HepG2 (cell line): ENCODE data around the gene CHML. TPM values are rescaled to one million over a fixed set of nuclear protein-coding genes. Genes with fewer than 3 reads are reported as not detected.

Source experiments
- ATAC-seq: fragments of 200-7000 bp; cut with Tn5 transposase; 3 replicates; pipeline ENCODE4 v1.9.1; 2020; ENCODE audit warnings: mild to moderate bottlenecking, moderate library complexity
- BruUV-seq: library from RNA; stranded (reverse); fragments of 400-500 nt; replicated peaks from 2 replicates; lab custom pipeline; 2021; lab: Mats Ljungman, UMichigan
- CTCF ChIA-PET: fragments of 300-600 bp; formaldehyde crosslinking; extraction: SDS; loops from one replicate; lab custom pipeline; 2021; ENCODE audit warnings: low total read pairs, inconsistent platforms, low intra/inter-chr PET ratio; lab: Yijun Ruan, JAX
- POLR2A ChIA-PET: fragments of 350-600 bp; sonication (Branson Sonifier 250); formaldehyde crosslinking; loops from one replicate; lab custom pipeline; 2020; ENCODE audit warnings: antibody characterized with exemption, inconsistent platforms; lab: Yijun Ruan, JAX
- DNase-seq: peaks from one replicate; pipeline ENCODE4 v3.0.0-alpha.2; 2015; ENCODE audit warnings: low spot score
- FAIRE-seq: peaks from 3 replicates; lab custom pipeline; 2011; peaks lifted over from hg19 to GRCh38; lab: Jason Lieb, UNC
- H2AFZ ChIP-seq: one replicate; pipeline ENCODE4 v1.6.1; 2011; ENCODE audit warnings: low read length, inconsistent platforms
- H3K27ac ChIP-seq: fragments of 300-600 bp; 3 replicates; pipeline ENCODE4 v1.8.0; 2011; ENCODE audit warnings: mixed run types, mild to moderate bottlenecking, mixed read lengths, low read length, inconsistent platforms; ENCODE audit not compliant: insufficient read depth; ENCODE audit errors: extremely low read length
- H3K27me3 ChIP-seq, 2 experiments: fragments of 200-600 bp in 1 of 2; 2 replicates in 1 of 2; 3 replicates in 1 of 2; pipeline versions ENCODE4 v1.6.0 to v1.8.0; 2011; ENCODE audit warnings: low read length in 2 of 2, mild to moderate bottlenecking in 2 of 2, moderate library complexity in 2 of 2, inconsistent platforms in 1 of 2; ENCODE audit not compliant: insufficient read depth in 2 of 2, control insufficient read depth in 1 of 2
- H3K36me3 ChIP-seq, 2 experiments: fragments of 200-600 bp in 1 of 2; replicated peaks in 1 of 2; 2 replicates in 1 of 2; 3 replicates in 1 of 2; pipeline versions ENCODE4 v1.5.1 to v1.8.0; 2011; ENCODE audit warnings: low read length in 2 of 2, inconsistent platforms in 1 of 2; ENCODE audit not compliant: insufficient read depth in 2 of 2, control insufficient read depth in 1 of 2
- H3K4me1 ChIP-seq: 2 replicates; pipeline ENCODE4 v1.5.1; 2012; ENCODE audit warnings: low read length, inconsistent platforms; ENCODE audit not compliant: insufficient read depth
- H3K4me2 ChIP-seq: 2 replicates; pipeline ENCODE4 v1.6.0; 2011; ENCODE audit warnings: low read depth, low read length, inconsistent platforms
- H3K4me3 ChIP-seq, 3 experiments: fragments of 200-600 bp in 1 of 3; sonication (generic), shearing (Covaris generic) in 1 of 3; replicated peaks in 1 of 3; 2 replicates each; pipeline ENCODE4 v1.5.1; 2011 to 2016; ENCODE audit warnings: low read length in 3 of 3, inconsistent platforms in 2 of 3, low read depth in 2 of 3, mild to moderate bottlenecking in 2 of 3, control low read depth in 1 of 3, mixed read lengths in 1 of 3; ENCODE audit not compliant: insufficient read depth in 1 of 3
- H3K79me2 ChIP-seq: one replicate; pipeline ENCODE4 v1.6.1; 2011; ENCODE audit warnings: low read length, inconsistent platforms; ENCODE audit not compliant: insufficient read depth
- H3K9ac ChIP-seq: 2 replicates; pipeline ENCODE4 v1.6.0; 2011; ENCODE audit warnings: mild to moderate bottlenecking, low read depth, low read length, inconsistent platforms; ENCODE audit not compliant: insufficient read depth
- H3K9me3 ChIP-seq: 2 replicates; pipeline ENCODE4 v1.5.1; 2012; ENCODE audit warnings: mild to moderate bottlenecking, low read length
- H4K20me1 ChIP-seq: 2 replicates; pipeline ENCODE4 v1.6.0; 2011; ENCODE audit warnings: inconsistent platforms, mild to moderate bottlenecking, low read length, moderate library complexity; ENCODE audit not compliant: insufficient read depth
- PPARG ChIP-seq: conservative IDR thresholded peaks from 2 replicates; pipeline ENCODE4 v1.6.1; 2016; ENCODE audit warnings: missing biosample characterization, missing genetic modification reagents
- RORA ChIP-seq: sonication (generic); formaldehyde crosslinking; IDR thresholded peaks from 2 replicates; pipeline ENCODE4 v1.5.0; 2020; ENCODE audit warnings: mild to moderate bottlenecking, missing genetic modification reagents, moderate library complexity
- RXRA ChIP-seq: sonication (generic); formaldehyde crosslinking; IDR thresholded peaks from 2 replicates; pipeline ENCODE4 v1.5.1; 2020; ENCODE audit warnings: missing genetic modification reagents
- TSC22D2 ChIP-seq: sonication (generic); formaldehyde crosslinking; IDR thresholded peaks from 2 replicates; pipeline ENCODE4 v1.5.1; 2020; ENCODE audit warnings: missing genetic modification reagents, mild to moderate bottlenecking, borderline replicate concordance
- ZBTB8A ChIP-seq: sonication (generic); formaldehyde crosslinking; IDR thresholded peaks from 2 replicates; pipeline ENCODE4 v1.4.0; 2020; ENCODE audit warnings: mild to moderate bottlenecking, low read depth, missing genetic modification reagents, borderline replicate concordance
- ZEB1 ChIP-seq: IDR thresholded peaks from 2 replicates; pipeline ENCODE4 v1.6.1; 2012; ENCODE audit warnings: mild to moderate bottlenecking, low read depth, inconsistent platforms; ENCODE audit not compliant: insufficient replicate concordance
- ZMYM2 ChIP-seq: sonication (generic); formaldehyde crosslinking; IDR thresholded peaks from 2 replicates; pipeline ENCODE4 v1.8.0; 2022; ENCODE audit warnings: mild to moderate bottlenecking, missing genetic modification reagents
- ZNF12 ChIP-seq: sonication (generic); formaldehyde crosslinking; IDR thresholded peaks from 2 replicates; pipeline ENCODE4 v1.5.0; 2020; ENCODE audit warnings: missing genetic modification reagents
- ZNF33B ChIP-seq: sonication (generic); formaldehyde crosslinking; IDR thresholded peaks from 2 replicates; pipeline ENCODE4 v1.5.1; 2020; ENCODE audit warnings: mild to moderate bottlenecking, missing genetic modification reagents
- ZNF678 ChIP-seq: sonication (generic); formaldehyde crosslinking; IDR thresholded peaks from 2 replicates; pipeline ENCODE4 v1.4.0; 2020; ENCODE audit warnings: mild to moderate bottlenecking, missing genetic modification reagents
- ZNF780A ChIP-seq: sonication (generic); formaldehyde crosslinking; IDR thresholded peaks from 2 replicates; pipeline ENCODE4 v1.8.0; 2022; ENCODE audit warnings: mild to moderate bottlenecking, missing genetic modification reagents, moderate library complexity
- WGBS: methylation state at CpG from one replicate; pipeline ENCODE4 v1.1.6; 2017; ENCODE audit warnings: low lambda C conversion rate; 5-methylcytosine and 5-hydroxymethylcytosine counted together
- in situ Hi-C: cut with HindIII; loops from 2 replicates; pipeline ENCODE4 v1.10.0; 2017; ENCODE audit warnings: low pct_unique_long_range_greater_than_20kb; ENCODE audit not compliant: extremely low pct_ligation_motif_present
- intact Hi-C: fragments of 100-400 bp; cut with micrococcal nuclease; formaldehyde crosslinking; loops from one replicate; pipeline ENCODE4 v1.10.0; 2022; ENCODE audit not compliant: unreplicated experiment
- polyA plus RNA-seq, 8 experiments: library from polyadenylated mRNA; depleted of rRNA in 3 of 8; stranded (reverse) in 7 of 8; unstranded in 1 of 8; fragments of >200 nt; fragmentation: Illumina TruSeq in 4 of 8; extraction: Trizol in 4 of 8; gene quantifications; 2 replicates each; pipeline versions ENCODE4 v1.2.1 to v1.2.3, GENCODE V29; 2011 to 2016; ENCODE audit warnings: low read depth in 4 of 8, missing spikeins in 1 of 8, mixed read lengths in 1 of 8; ENCODE audit not compliant: insufficient read depth in 1 of 8
- total RNA-seq, 5 experiments: library from RNA; depleted of rRNA; stranded (reverse); fragments of >200 nt; fragmentation: Illumina TruSeq; extraction: Trizol; gene quantifications; 2 replicates each; pipeline ENCODE4 v1.2.3, GENCODE V29; 2016; ENCODE audit warnings: low read depth in 1 of 5
- TF ChIP-seq, protein P1 (sequence below): sonication (generic); formaldehyde crosslinking; IDR thresholded peaks from 2 replicates; pipeline ENCODE4 v1.5.0; 2020; ENCODE audit warnings: mild to moderate bottlenecking, missing genetic modification reagents
- TF ChIP-seq, protein P2 (sequence below): sonication (generic); formaldehyde crosslinking; IDR thresholded peaks from 2 replicates; pipeline ENCODE4 v1.5.0; 2020; ENCODE audit warnings: missing genetic modification reagents
- TF ChIP-seq, protein P3 (sequence below): sonication (generic); formaldehyde crosslinking; IDR thresholded peaks from 2 replicates; pipeline ENCODE4 v1.4.0; 2020; ENCODE audit warnings: mild to moderate bottlenecking, missing genetic modification reagents
- TF ChIP-seq, protein P4 (sequence below): sonication (generic); formaldehyde crosslinking; IDR thresholded peaks from 2 replicates; pipeline ENCODE4 v1.5.1; 2020; ENCODE audit warnings: mild to moderate bottlenecking, missing genetic modification reagents, moderate library complexity

The CHML gene
- total and polyA plus RNA-seq, 2 of the 13 experiments (the other 11 are each of a cell fraction or from before 2014, with no cell fraction given): 5.2 to 16.7 TPM

- TF ChIP-seq, protein P1, sequence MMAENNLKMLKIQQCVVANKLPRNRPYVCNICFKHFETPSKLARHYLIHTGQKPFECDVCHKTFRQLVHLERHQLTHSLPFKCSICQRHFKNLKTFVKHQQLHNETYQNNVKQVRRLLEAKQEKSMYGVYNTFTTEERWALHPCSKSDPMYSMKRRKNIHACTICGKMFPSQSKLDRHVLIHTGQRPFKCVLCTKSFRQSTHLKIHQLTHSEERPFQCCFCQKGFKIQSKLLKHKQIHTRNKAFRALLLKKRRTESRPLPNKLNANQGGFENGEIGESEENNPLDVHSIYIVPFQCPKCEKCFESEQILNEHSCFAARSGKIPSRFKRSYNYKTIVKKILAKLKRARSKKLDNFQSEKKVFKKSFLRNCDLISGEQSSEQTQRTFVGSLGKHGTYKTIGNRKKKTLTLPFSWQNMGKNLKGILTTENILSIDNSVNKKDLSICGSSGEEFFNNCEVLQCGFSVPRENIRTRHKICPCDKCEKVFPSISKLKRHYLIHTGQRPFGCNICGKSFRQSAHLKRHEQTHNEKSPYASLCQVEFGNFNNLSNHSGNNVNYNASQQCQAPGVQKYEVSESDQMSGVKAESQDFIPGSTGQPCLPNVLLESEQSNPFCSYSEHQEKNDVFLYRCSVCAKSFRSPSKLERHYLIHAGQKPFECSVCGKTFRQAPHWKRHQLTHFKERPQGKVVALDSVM (CRISPR knock-in tag): no peak
Measured at GRCh38 chr1:241688940-241689368, 48.8 kb upstream of the CHML start (continued).

GRCh38 chr1:241684108-241684507 is 43.9 kb upstream of the CHML start:
- WGBS: 12% methylated on average over 1 of the region's 1 CpG
- Histone ChIP-seq H4K20me1 (no peaks in the 10 kb centered on the region), H3K79me2 (no peaks in the 10 kb centered on the region), H3K4me2 (no peak overlapping the region), H3K9ac (no peak overlapping the region), H3K27ac (no peak overlapping the region), H3K9me3 (no peaks in the 10 kb centered on the region), H3K36me3 (no peaks in the 10 kb centered on the region), H3K27me3 (no peaks in the 10 kb centered on the region; a peak in 1 of 5 replicates), H2AFZ (no peak overlapping the region), H3K4me1 (no peaks in the 10 kb centered on the region), H3K4me3 (no peak overlapping the region)
- DNase-seq (no peak), ATAC-seq (no peak), FAIRE-seq (no peak)
- POLR2A ChIA-PET: no interaction called here
- in situ Hi-C loops (no loop called here), intact Hi-C loops (no loop called here)
- CTCF ChIA-PET: no interaction called here
- BruUV-seq: no TSS peak
- TF ChIP-seq ZEB1: no peak
- TF ChIP-seq TSC22D2: no peak
- no peak for TF ChIP-seq ZNF780A (CRISPR knock-in tag)
- TF ChIP-seq PPARG (CRISPR knock-in tag): no peak
- TF ChIP-seq, protein P2, sequence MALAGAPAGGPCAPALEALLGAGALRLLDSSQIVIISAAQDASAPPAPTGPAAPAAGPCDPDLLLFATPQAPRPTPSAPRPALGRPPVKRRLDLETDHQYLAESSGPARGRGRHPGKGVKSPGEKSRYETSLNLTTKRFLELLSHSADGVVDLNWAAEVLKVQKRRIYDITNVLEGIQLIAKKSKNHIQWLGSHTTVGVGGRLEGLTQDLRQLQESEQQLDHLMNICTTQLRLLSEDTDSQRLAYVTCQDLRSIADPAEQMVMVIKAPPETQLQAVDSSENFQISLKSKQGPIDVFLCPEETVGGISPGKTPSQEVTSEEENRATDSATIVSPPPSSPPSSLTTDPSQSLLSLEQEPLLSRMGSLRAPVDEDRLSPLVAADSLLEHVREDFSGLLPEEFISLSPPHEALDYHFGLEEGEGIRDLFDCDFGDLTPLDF: no peak
- no peak for TF ChIP-seq ZMYM2 (CRISPR knock-in tag)
- TF ChIP-seq ZNF12 (CRISPR knock-in tag): no peak
- no peak for TF ChIP-seq ZNF33B (CRISPR knock-in tag)
- TF ChIP-seq, protein P3, sequence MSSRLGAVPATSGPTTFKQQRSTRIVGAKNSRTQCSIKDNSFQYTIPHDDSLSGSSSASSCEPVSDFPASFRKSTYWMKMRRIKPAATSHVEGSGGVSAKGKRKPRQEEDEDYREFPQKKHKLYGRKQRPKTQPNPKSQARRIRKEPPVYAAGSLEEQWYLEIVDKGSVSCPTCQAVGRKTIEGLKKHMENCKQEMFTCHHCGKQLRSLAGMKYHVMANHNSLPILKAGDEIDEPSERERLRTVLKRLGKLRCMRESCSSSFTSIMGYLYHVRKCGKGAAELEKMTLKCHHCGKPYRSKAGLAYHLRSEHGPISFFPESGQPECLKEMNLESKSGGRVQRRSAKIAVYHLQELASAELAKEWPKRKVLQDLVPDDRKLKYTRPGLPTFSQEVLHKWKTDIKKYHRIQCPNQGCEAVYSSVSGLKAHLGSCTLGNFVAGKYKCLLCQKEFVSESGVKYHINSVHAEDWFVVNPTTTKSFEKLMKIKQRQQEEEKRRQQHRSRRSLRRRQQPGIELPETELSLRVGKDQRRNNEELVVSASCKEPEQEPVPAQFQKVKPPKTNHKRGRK (CRISPR knock-in tag): no peak
- no peak for TF ChIP-seq RXRA
- TF ChIP-seq, protein P4, sequence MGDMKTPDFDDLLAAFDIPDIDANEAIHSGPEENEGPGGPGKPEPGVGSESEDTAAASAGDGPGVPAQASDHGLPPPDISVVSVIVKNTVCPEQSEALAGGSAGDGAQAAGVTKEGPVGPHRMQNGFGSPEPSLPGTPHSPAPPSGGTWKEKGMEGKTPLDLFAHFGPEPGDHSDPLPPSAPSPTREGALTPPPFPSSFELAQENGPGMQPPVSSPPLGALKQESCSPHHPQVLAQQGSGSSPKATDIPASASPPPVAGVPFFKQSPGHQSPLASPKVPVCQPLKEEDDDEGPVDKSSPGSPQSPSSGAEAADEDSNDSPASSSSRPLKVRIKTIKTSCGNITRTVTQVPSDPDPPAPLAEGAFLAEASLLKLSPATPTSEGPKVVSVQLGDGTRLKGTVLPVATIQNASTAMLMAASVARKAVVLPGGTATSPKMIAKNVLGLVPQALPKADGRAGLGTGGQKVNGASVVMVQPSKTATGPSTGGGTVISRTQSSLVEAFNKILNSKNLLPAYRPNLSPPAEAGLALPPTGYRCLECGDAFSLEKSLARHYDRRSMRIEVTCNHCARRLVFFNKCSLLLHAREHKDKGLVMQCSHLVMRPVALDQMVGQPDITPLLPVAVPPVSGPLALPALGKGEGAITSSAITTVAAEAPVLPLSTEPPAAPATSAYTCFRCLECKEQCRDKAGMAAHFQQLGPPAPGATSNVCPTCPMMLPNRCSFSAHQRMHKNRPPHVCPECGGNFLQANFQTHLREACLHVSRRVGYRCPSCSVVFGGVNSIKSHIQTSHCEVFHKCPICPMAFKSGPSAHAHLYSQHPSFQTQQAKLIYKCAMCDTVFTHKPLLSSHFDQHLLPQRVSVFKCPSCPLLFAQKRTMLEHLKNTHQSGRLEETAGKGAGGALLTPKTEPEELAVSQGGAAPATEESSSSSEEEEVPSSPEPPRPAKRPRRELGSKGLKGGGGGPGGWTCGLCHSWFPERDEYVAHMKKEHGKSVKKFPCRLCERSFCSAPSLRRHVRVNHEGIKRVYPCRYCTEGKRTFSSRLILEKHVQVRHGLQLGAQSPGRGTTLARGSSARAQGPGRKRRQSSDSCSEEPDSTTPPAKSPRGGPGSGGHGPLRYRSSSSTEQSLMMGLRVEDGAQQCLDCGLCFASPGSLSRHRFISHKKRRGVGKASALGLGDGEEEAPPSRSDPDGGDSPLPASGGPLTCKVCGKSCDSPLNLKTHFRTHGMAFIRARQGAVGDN: no peak
- no peak for TF ChIP-seq ZBTB8A
- TF ChIP-seq RORA (CRISPR knock-in tag): no peak
- no peak for TF ChIP-seq ZNF678
